ES-I3 (cell line): ENCODE data around the gene R3HDM2.

Experiments used
- H3K36me3 ChIP-seq: 2 replicates; pipeline ENCODE4 v1.6.1; 2013; ENCODE audit warnings: mild to moderate bottlenecking, low read length, control low read depth, moderate library complexity; ENCODE audit not compliant: insufficient read depth
- H3K4me1 ChIP-seq: 2 replicates; pipeline ENCODE4 v1.6.1; 2013; ENCODE audit warnings: mild to moderate bottlenecking, control low read depth, low read length; ENCODE audit not compliant: insufficient read depth
- H3K9ac ChIP-seq: 2 replicates; pipeline ENCODE4 v1.6.1; 2013; ENCODE audit warnings: low read depth, mild to moderate bottlenecking, low read length, moderate library complexity
- H3K9me3 ChIP-seq: 2 replicates; pipeline ENCODE4 v1.6.1; 2013; ENCODE audit warnings: mild to moderate bottlenecking, low read length, moderate library complexity; ENCODE audit not compliant: control insufficient read depth, insufficient read depth

Gene R3HDM2

DNA sequence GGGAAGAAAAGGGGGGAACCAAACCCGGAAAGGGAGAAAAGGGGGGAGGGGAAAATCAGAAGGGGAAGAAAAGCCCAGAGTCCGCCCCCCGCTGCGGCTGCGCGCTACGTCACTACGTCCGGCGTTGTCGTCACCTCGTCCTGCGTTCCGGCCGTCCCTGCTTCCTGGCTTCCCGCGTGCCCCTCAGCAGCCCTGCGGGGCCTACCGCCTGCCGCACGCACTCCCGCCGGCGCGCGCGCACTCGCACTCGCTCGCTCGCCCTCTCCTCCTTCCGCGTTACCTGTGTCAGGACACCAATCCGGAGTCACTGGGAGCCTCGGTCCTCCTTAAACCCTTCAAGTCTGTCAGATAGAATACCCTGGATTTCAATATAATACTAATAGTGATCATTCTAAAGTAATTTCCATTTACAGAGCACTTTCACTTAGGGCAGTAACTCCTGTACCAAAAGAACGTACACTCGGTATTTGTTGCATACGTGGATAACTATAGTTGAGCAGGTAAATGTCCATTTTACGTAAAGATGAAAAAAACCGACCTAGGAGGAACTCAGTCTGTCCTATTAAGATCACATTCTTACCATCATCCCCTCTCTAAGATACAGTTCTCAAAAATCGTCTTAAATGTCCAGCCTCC lies at the start of gene R3HDM2:
Gene R3HDM2 (minus strand): TSS at position 113 of the 636 bp plus-strand sequence. CDS start 120,615 bp downstream, outside the sequence.
- Histone ChIP-seq H3K9me3 (no peaks in the 10 kb centered on the region), H3K36me3 (no peaks in the 10 kb centered on the region), H3K9ac (peak within 1 kb of the TSS; percentile 88), H3K4me1 (peaks cover 7% of the 10 kb centered on the region; the same call in 1 of the 2 replicates)

DNA sequence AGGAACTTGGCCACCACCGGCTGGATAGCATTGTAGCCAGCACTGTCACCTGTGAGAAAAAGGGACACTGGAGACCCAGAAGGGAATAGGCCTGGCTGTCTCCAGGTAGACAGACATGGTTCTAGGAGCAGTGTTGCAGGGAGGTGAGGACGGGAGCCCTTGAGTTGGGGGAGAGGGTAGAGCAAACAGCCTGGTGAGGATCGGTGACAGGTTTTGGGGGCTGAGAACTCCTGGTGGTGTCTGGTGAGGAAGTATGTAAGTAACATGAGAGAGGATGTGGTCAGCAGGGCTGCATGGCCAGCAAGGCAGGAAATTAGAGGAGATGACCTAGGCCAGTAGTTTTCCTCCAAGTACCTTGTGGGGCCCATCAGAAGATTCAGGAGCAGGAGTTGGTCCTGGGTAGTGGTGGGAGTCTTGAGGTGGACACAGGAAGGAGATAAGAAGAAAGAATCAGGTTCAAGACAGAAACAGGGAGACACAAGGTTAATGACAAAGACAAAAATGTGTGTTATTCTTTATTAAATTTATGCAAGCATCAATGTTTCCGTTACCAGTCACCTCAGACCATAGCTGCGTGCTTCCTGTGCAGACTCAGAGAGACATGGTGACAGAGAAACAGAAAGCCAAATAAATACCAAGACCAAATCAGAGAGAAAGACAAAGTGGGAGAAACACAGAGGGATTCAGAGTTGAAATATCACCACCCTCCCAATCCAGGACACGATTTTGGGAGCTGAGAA lies 48.7 kb upstream of the R3HDM2 start, which contains the start of gene ARHGAP9:
Gene ARHGAP9 (minus strand): TSS at position 491 of the 740 bp plus-strand sequence. CDS start 460 bp downstream, at position 31.
- peaks cover 32% of the 10 kb centered on the region for H3K4me1 ChIP-seq
- no peaks in the 10 kb centered on the region for H3K36me3 ChIP-seq
- no peak within 1 kb of the TSS for H3K9ac ChIP-seq
- no peaks in the 10 kb centered on the region for H3K9me3 ChIP-seq

GRCh38 chr12:57479043-57479375 lies 48.2 kb upstream of the R3HDM2 start:
- H3K9ac ChIP-seq = no peak overlapping the region
- H3K9me3 ChIP-seq = no peaks in the 10 kb centered on the region
- peaks cover 32% of the 10 kb centered on the region for H3K4me1 ChIP-seq
- H3K36me3 ChIP-seq = no peaks in the 10 kb centered on the region

- Histone ChIP-seq H3K9me3 (no peaks in the 10 kb centered on the region), H3K36me3 (no peaks in the 10 kb centered on the region), H3K9ac (no peak overlapping the region), H3K4me1 (peaks cover 25% of the 10 kb centered on the region)
These were observed 47.2 kb upstream of the R3HDM2 start for GRCh38 chr12:57477710-57478681.

DNA sequence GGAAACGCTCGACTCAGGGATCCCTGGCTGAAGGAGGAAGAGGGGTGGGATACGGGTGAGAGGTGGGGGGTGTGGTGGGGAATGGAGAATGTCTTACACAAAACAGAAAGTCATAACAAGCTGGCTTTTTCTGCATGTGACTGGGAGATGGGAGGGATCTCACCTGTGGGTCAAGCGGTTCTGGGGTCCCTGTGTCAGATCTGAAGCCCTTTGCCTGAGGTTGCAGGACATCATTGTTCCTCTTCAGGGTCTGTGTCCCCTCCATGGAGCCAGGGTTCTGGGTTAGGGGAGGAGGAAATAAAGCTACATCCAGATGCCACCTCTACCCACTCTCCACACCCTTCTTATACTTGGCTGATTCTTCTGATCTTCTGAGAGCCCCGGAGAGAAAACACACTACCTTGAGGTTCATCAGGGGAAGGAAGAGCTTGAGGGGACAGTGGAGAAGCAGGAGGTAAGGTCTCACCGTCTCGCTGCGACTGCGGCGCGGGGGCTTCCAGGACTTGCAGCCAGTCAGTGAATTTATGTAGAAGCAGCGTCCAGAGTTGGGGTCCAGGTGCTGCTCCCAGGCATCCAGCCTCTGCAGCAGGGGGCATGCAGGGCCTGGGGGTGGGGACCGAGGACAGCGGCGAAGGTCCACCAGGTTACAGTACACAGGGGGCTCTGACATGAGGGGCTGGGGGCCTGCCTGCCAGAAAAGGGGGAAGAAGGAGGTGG lies 46.3 kb upstream of the R3HDM2 start:
- Histone ChIP-seq H3K9ac (no peak overlapping the region), H3K9me3 (no peaks in the 10 kb centered on the region), H3K4me1 (peaks cover 25% of the 10 kb centered on the region), H3K36me3 (no peaks in the 10 kb centered on the region)

DNA sequence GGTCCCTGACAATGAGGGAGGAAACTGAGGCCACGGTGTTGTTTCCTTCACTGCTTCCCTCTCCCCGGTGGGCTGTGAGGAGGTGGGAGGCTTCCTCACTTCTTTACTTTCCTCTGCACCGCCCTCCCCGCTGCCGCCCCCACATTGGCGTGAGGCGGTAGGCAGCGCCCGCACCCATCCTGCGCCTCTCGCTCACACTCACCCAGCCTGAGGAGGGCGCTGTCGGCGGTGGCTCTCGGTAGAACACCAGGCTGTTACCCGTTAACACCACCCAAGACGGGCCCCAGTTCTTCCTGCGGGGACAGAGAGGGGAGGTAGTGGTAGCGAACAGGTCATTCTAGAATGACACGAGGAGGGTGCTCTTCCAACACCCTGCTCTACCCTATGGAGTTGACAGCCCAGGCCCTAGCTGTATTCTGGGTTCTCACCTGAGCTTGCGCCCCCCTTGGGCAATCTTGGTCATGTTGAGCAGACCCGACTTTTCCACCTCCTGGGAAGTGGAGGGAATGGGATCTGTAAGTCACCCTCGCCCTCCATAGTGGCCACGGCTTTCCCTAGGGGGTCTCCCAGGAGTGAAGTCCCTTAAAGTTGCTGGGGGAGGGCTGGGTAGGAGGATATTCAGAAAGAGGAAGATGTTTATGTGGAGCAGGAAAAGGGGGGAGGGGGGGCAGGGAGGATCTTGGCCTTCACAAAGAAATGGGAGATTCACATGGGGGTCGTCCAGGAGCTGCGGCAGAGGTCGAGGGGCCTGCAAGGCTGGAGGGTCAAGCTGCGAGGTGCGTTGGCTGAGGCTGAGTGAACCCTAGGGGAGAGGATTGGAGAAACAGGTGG lies 45.5 kb upstream of the R3HDM2 start:
- Histone ChIP-seq H3K36me3 (no peaks in the 10 kb centered on the region), H3K9ac (peak overlapping the region; percentile 49; the same call in 1 of the 2 replicates), H3K4me1 (peaks cover 18% of the 10 kb centered on the region), H3K9me3 (no peaks in the 10 kb centered on the region)

DNA sequence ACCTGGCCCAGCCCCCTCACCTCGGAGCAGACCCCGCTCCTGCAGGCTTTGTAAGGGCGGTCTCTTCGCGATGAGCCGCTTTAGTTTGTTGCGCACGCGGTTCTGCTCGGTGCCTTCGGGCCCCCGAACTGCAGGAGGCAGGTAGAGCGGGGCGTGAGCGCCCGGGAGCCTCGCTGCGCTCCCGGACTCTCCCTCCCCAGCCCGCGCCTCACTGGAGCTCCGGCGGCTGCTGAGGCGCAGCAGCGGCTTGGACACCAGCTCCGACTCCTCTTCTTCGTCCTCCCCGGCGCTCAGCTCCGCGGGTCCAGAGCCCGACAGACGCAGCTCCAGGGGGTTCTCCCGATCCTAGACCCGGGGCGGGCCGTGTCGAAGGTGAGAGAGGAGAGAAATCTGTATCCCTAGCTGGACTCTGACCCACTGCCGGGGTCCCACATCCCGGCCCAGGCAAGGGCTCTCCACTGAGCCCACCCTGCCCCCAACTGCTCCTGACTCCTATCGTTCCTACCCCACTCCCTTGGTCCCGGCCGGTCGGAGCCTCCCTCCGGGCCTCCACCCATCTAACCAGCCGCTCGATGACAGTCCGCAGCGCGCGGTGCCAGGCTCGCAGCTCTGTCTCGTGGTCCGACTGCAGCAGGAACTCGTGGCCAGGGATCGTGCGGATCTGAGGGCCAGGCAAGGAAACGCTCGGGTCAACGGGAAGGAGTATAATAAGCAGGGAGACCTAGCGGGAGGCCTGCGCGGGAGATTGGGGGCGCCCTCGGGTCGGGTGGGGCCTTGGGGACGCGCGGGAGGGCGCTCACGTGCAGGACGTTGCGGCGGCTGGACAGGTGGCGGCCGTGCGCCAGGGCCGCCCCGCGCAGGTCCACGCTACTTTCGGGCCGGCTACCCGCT lies 44.7 kb upstream of the R3HDM2 start:
- no peaks in the 10 kb centered on the region for H3K36me3 ChIP-seq
- peaks cover 17% of the 10 kb centered on the region for H3K4me1 ChIP-seq
- peak overlapping the region; percentile 49; the same call in 1 of the 2 replicates for H3K9ac ChIP-seq
- no peaks in the 10 kb centered on the region for H3K9me3 ChIP-seq

GRCh38 chr12:57474862-57475261 lies 44.0 kb upstream of the R3HDM2 start:
- Histone ChIP-seq H3K9ac (peak overlapping the region; percentile 49; the same call in 1 of the 2 replicates), H3K4me1 (peaks cover 17% of the 10 kb centered on the region), H3K36me3 (no peaks in the 10 kb centered on the region), H3K9me3 (no peaks in the 10 kb centered on the region)

DNA sequence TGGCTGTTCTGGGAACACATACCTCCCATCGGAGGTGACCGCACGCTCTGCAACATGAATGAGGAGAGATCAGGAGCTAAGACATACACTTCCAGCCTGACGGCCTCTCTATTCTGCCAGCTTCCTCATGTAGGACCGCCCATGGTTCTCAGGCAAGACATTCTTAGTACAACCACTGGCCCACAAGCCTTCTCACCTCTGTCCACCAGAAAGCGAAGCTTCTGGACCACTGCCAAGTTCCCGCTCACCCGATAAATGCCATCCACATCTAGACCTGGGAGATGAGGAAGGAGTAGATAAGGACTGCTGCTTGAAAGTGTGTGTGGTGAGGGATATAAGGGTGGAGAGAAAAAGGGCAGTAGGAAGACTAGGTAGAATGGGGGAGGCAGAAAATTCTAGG lies 43.6 kb upstream of the R3HDM2 start:
- H3K9ac ChIP-seq = no peak overlapping the region
- peaks cover 17% of the 10 kb centered on the region for H3K4me1 ChIP-seq
- no peaks in the 10 kb centered on the region for H3K9me3 ChIP-seq
- H3K36me3 ChIP-seq = no peaks in the 10 kb centered on the region

DNA sequence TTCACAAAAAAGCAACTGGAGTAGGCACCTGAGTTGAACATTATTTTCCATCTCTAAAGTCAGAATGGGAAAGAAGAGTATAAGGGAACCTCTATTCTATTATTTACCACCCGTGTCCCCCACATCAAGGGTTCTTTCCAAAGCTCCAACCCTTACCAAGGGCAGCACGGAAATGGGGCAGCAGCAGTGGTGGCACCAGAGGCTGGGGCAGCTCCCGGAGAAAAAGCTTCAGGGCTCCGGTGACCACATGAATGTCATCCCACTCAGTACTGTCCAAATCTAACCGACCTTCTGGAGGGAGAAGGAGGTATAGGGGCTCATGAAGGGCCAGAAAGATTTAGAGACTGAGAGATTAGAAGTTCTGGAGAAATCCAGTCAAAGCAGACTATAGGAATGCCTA lies 43.0 kb upstream of the R3HDM2 start:
- Histone ChIP-seq H3K4me1 (peaks cover 17% of the 10 kb centered on the region), H3K9ac (no peak overlapping the region), H3K9me3 (no peaks in the 10 kb centered on the region), H3K36me3 (no peaks in the 10 kb centered on the region)

- no peak overlapping the region for H3K9ac ChIP-seq
These were observed 42.5 kb upstream of the R3HDM2 start for GRCh38 chr12:57473392-57473791.

GRCh38 chr12:57472391-57472790 lies 41.5 kb upstream of the R3HDM2 start:
- Histone ChIP-seq H3K9ac (no peak overlapping the region), H3K36me3 (no peaks in the 10 kb centered on the region), H3K4me1 (peaks cover 7% of the 10 kb centered on the region), H3K9me3 (no peaks in the 10 kb centered on the region)

More at GRCh38 chr12:57473392-57473791, 42.5 kb upstream of the R3HDM2 start:
- Histone ChIP-seq H3K9me3 (no peaks in the 10 kb centered on the region), H3K4me1 (peaks cover 17% of the 10 kb centered on the region), H3K36me3 (no peaks in the 10 kb centered on the region)
